Measurements from ENCODE around the gene C1orf232. TPM values are rescaled to one million over a fixed set of nuclear protein-coding genes. Genes with fewer than 3 reads are reported as not detected.

Gene C1orf232
- total RNA-seq, 1 experiment from 2014 or later: not detected

DNA sequence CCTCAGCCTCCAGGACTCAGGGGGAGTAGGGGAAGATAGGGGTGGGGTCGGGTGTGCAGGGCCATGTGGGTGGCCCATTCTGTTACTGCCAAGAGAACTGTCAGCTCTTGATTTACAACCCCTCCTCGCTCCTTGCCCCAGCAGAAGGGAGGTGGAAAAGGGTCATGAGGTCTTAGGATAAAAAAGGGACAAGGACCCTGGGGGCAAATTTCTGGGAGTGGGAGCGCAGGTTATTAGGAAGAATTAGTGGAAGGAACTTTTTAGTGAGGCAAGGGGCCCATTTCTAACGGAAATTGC, 9.1 kb downstream of the C1orf232 start:
- Histone ChIP-seq H3K9ac (ENCODE audit: low read length) (no peak overlapping the region), H2AFZ (ENCODE audit: low read length) (no peak overlapping the region), H3K36me3 (ENCODE audit: low read depth, low read length) (no peaks in the 10 kb centered on the region), H3K4me1 (ENCODE audit: insufficient read depth, low read length) (peaks cover 9% of the 10 kb centered on the region), H3K9me2 (replicated peaks; ENCODE audit: low read length) (no peaks in the 10 kb centered on the region), H3K27me3 (ENCODE audit: low read length) (no peaks in the 10 kb centered on the region), H3K27ac (ENCODE audit: low read length) (no peak overlapping the region), H3F3A (ENCODE audit: low read length, unreplicated experiment) (no peaks in the 10 kb centered on the region), H3K9me3 (ENCODE audit: low read length) (no peaks in the 10 kb centered on the region), H3K4me2 (ENCODE audit: low read length) (no peak overlapping the region), H3K79me2 (ENCODE audit: low read length) (no peaks in the 10 kb centered on the region), H3K4me3 (ENCODE audit: low read length) (no peak overlapping the region), H4K20me1 (ENCODE audit: low read length) (no peaks in the 10 kb centered on the region)
- CTCF ChIA-PET: no interaction called here
- TF ChIP-seq EZH2 (IDR thresholded peaks at IDR 0.05; ENCODE audit: low read length, unreplicated experiment) (no peak), EZH2phosphoT487 (IDR thresholded peaks at IDR 0.05; ENCODE audit: borderline replicate concordance, low read length) (no peak)
- TF ChIP-seq, protein P1, sequence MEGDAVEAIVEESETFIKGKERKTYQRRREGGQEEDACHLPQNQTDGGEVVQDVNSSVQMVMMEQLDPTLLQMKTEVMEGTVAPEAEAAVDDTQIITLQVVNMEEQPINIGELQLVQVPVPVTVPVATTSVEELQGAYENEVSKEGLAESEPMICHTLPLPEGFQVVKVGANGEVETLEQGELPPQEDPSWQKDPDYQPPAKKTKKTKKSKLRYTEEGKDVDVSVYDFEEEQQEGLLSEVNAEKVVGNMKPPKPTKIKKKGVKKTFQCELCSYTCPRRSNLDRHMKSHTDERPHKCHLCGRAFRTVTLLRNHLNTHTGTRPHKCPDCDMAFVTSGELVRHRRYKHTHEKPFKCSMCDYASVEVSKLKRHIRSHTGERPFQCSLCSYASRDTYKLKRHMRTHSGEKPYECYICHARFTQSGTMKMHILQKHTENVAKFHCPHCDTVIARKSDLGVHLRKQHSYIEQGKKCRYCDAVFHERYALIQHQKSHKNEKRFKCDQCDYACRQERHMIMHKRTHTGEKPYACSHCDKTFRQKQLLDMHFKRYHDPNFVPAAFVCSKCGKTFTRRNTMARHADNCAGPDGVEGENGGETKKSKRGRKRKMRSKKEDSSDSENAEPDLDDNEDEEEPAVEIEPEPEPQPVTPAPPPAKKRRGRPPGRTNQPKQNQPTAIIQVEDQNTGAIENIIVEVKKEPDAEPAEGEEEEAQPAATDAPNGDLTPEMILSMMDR (conservative IDR thresholded peaks at IDR 0.05; ENCODE audit: low read depth, low read length): no peak
- no peak for DNase-seq
- POLR2A ChIA-PET (ENCODE audit: unreplicated experiment): no interaction called here
- no TSS peak for BruUV-seq (replicated peaks)
- ATAC-seq: no peak
- intact Hi-C loops (cut with micrococcal nuclease): loop anchor here (5.0 kb wide), 1 partner anchor 52 kb away; no protein-coding TSS in a partner anchor

DNA sequence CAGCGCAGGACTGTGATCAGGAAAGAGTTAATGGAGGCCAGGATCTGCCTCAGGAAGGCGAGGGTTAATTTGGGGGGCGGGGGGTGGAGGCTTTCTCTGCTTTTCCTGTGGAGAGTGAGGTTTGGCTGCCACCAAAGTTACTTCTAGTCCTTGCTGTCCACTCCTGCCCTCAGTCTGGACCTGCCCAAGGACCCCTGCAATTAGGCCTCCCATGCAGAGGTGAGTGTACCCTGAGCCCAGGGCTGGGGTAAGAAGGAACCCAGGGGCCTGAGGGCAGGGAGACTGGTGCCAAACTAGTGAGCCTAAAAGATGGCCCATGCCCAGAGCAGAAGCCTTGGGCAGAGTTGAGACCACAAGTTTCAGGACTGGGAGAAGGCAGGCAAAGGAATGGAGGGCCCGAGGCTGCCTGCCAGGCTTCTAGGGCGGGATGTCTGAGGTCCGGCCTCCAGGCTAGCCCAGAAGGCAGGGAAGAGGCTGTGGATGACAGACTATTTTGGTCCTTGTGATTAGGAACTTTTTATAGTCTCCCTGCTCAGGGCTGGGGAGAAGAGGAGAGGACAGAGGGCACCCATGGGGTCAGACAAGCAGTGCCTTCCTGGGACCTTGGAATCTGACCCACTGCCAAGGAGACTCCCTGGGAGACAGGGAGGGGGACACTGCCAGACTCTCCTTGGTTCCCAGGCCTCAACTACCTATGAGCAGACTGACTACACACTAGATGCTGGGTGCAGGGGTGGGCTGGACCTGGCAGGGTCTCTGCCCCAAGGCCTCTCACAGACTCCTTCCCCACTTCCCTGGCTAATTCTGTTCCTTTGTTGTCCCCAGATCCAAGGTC, 9.6 kb downstream of the C1orf232 start, which contains the start of gene FAM110D:
FAM110D (plus strand) TSS at position 172 of the 835 bp plus-strand sequence. CDS start 2,213 bp downstream, outside the sequence.
- DNase-seq (no peak), ATAC-seq (no peak)
- H2AFZ ChIP-seq (ENCODE audit: low read length): no peak within 1 kb of the TSS
- ChIA-PET CTCF (no interaction called here), POLR2A (ENCODE audit: unreplicated experiment) (no interaction called here)
- BruUV-seq (replicated peaks): no TSS peak
- H3K27me3 ChIP-seq (ENCODE audit: low read length): no peaks in the 10 kb centered on the region
- no peaks in the 10 kb centered on the region for H3K9me2 ChIP-seq (replicated peaks; ENCODE audit: low read length)
- no peak within 1 kb of the TSS for H3K9ac ChIP-seq (ENCODE audit: low read length)
- H3K4me1 ChIP-seq (ENCODE audit: insufficient read depth, low read length): peaks cover 9% of the 10 kb centered on the region
- intact Hi-C loops (cut with micrococcal nuclease): no loop called here
- H3K27ac ChIP-seq (ENCODE audit: low read length): no peak within 1 kb of the TSS
- no peak within 1 kb of the TSS for H3K4me2 ChIP-seq (ENCODE audit: low read length)
- H3F3A ChIP-seq (ENCODE audit: low read length, unreplicated experiment): no peaks in the 10 kb centered on the region
- no peaks in the 10 kb centered on the region for H3K36me3 ChIP-seq (ENCODE audit: low read depth, low read length)
- no peak within 1 kb of the TSS for H3K4me3 ChIP-seq (ENCODE audit: low read length)
- TF ChIP-seq, protein P1 (conservative IDR thresholded peaks at IDR 0.05; ENCODE audit: low read depth, low read length): no peak
- TF ChIP-seq EZH2 (IDR thresholded peaks at IDR 0.05; ENCODE audit: low read length, unreplicated experiment) (no peak), EZH2phosphoT487 (IDR thresholded peaks at IDR 0.05; ENCODE audit: borderline replicate concordance, low read length) (no peak)
- H4K20me1 ChIP-seq (ENCODE audit: low read length): no peaks in the 10 kb centered on the region
- H3K9me3 ChIP-seq (ENCODE audit: low read length): no peaks in the 10 kb centered on the region
- H3K79me2 ChIP-seq (ENCODE audit: low read length): no peaks in the 10 kb centered on the region

DNA sequence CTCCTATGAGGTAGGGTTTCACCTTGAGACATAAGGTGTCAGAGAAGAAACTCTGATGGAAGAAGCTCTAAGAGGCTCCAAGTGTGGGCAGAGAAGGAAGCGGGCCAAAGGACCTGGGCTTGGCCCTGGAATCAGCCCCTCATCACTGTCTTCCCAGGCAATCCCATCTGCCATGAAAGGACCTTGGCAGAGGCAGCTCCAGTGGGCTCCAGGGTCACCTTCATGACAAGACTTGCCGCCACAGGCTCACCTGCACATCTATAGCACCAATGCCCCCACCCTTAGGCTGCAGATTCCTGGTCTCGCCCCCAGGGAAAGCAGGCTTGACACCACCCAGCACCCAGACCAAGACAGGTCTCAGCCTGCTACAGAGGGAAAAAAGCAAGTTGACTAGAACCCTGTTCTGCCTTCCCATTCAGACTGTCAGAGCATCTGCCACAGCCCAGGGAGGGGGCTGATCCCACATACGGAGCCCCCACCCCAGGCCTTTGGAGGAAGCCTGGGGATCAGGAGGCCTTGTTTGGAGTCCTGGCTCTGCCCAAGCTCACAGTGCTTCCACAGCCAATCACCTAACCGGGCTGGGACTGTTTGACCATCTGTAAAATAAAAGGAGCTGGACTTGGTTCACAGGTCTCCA, 10.4 kb downstream of the C1orf232 start:
- no peak for DNase-seq
- peaks cover 9% of the 10 kb centered on the region for H3K4me1 ChIP-seq (ENCODE audit: insufficient read depth, low read length)
- no peak overlapping the region for H3K4me2 ChIP-seq (ENCODE audit: low read length)
- H3K9ac ChIP-seq (ENCODE audit: low read length): no peak overlapping the region
- POLR2A ChIA-PET (ENCODE audit: unreplicated experiment): no interaction called here
- intact Hi-C loops (cut with micrococcal nuclease): no loop called here
- H3K9me2 ChIP-seq (replicated peaks; ENCODE audit: low read length): no peaks in the 10 kb centered on the region
- no peak for ATAC-seq
- H3K4me3 ChIP-seq (ENCODE audit: low read length): no peak overlapping the region
- CTCF ChIA-PET: no interaction called here
- BruUV-seq (replicated peaks): no TSS peak
- H3F3A ChIP-seq (ENCODE audit: low read length, unreplicated experiment): no peaks in the 10 kb centered on the region
- no peak overlapping the region for H2AFZ ChIP-seq (ENCODE audit: low read length)
- no peaks in the 10 kb centered on the region for H3K9me3 ChIP-seq (ENCODE audit: low read length)
- no peaks in the 10 kb centered on the region for H3K27me3 ChIP-seq (ENCODE audit: low read length)
- H3K79me2 ChIP-seq (ENCODE audit: low read length): no peaks in the 10 kb centered on the region
- H4K20me1 ChIP-seq (ENCODE audit: low read length): no peaks in the 10 kb centered on the region
- no peak overlapping the region for H3K27ac ChIP-seq (ENCODE audit: low read length)
- H3K36me3 ChIP-seq (ENCODE audit: low read depth, low read length): no peaks in the 10 kb centered on the region
- TF ChIP-seq EZH2 (IDR thresholded peaks at IDR 0.05; ENCODE audit: low read length, unreplicated experiment) (no peak), EZH2phosphoT487 (IDR thresholded peaks at IDR 0.05; ENCODE audit: borderline replicate concordance, low read length) (no peak)
- TF ChIP-seq, protein P1 (conservative IDR thresholded peaks at IDR 0.05; ENCODE audit: low read depth, low read length): no peak

All from PC-3 (cell line).